CD14-positive monocyte (primary cell): ENCODE data around the gene PLCD3. TPM values are rescaled to one million over a fixed set of nuclear protein-coding genes. Genes with fewer than 3 reads are reported as not detected.

Source experiments
- DNase-seq, 3 donors: peaks; one replicate each; pipeline ENCODE4 v3.0.0-alpha.2; 2011 to 2022
- H2AFZ ChIP-seq: 2 replicates; pipeline ENCODE4 v1.6.0; 2012; ENCODE audit warnings: mild to moderate bottlenecking, low read depth, low read length, inconsistent platforms; ENCODE audit not compliant: insufficient read depth, poor library complexity, severe bottlenecking
- H3K27ac ChIP-seq, 2 donors: 1 replicate in 1 of 2; 2 replicates in 1 of 2; pipeline ENCODE4 v1.5.1; 2012 to 2013; ENCODE audit warnings: low read length in 2 of 2, control low read depth in 1 of 2, inconsistent platforms in 1 of 2, low read depth in 1 of 2, mild to moderate bottlenecking in 1 of 2
- H3K27me3 ChIP-seq, 2 donors: one replicate each; pipeline versions ENCODE4 v1.6.0 to v1.6.1; 2011 to 2013; ENCODE audit warnings: low read length in 2 of 2; ENCODE audit not compliant: control insufficient read depth in 2 of 2, insufficient read depth in 2 of 2
- H3K36me3 ChIP-seq, 2 donors: replicated peaks in 1 of 2; 1 replicate in 1 of 2; 2 replicates in 1 of 2; pipeline versions ENCODE4 v1.5.1 to v1.6.1; 2012 to 2013; ENCODE audit warnings: low read length in 2 of 2, control low read depth in 1 of 2, inconsistent platforms in 1 of 2, mild to moderate bottlenecking in 1 of 2; ENCODE audit not compliant: insufficient read depth in 2 of 2, control insufficient read depth in 1 of 2
- H3K4me1 ChIP-seq, 2 donors: 1 replicate in 1 of 2; 2 replicates in 1 of 2; pipeline versions ENCODE4 v1.5.1 to v1.6.1; 2012 to 2013; ENCODE audit warnings: low read length in 2 of 2, control low read depth in 1 of 2, inconsistent platforms in 1 of 2, mild to moderate bottlenecking in 1 of 2, moderate library complexity in 1 of 2; ENCODE audit not compliant: insufficient read depth in 2 of 2, control insufficient read depth in 1 of 2
- H3K4me2 ChIP-seq: replicated peaks from 2 replicates; pipeline ENCODE3; 2012; ENCODE audit warnings: low read length, moderate library complexity, mild to moderate bottlenecking; ENCODE audit not compliant: poor library complexity, severe bottlenecking; ENCODE audit errors: extremely low read depth
- H3K4me3 ChIP-seq, 3 experiments: fragments of 200-600 bp in 1 of 3; sonication (generic) in 1 of 3; replicated peaks in 1 of 3; 1 replicate in 2 of 3; 2 replicates in 1 of 3; pipeline ENCODE4 v1.5.1; 2011 to 2013; ENCODE audit warnings: low read length in 3 of 3, mild to moderate bottlenecking in 3 of 3, control low read depth in 2 of 3, low read depth in 2 of 3, inconsistent platforms in 1 of 3, moderate library complexity in 1 of 3
- H3K79me2 ChIP-seq: 2 replicates; pipeline ENCODE4 v1.6.0; 2012; ENCODE audit warnings: mild to moderate bottlenecking, control low read depth, inconsistent platforms, low read length, moderate library complexity; ENCODE audit not compliant: insufficient read depth
- H3K9ac ChIP-seq: 2 replicates; pipeline ENCODE4 v1.6.0; 2017; ENCODE audit warnings: low read length, mild to moderate bottlenecking; ENCODE audit not compliant: insufficient read depth, poor library complexity, severe bottlenecking
- H3K9me3 ChIP-seq, 2 donors: replicated peaks in 1 of 2; 1 replicate in 1 of 2; 2 replicates in 1 of 2; pipeline versions ENCODE4 v1.5.1 to v1.6.1; 2012 to 2013; ENCODE audit warnings: low read length in 2 of 2, control low read depth in 1 of 2; ENCODE audit not compliant: control insufficient read depth in 1 of 2, insufficient read depth in 1 of 2
- H4K20me1 ChIP-seq: 2 replicates; pipeline ENCODE4 v1.6.0; 2012; ENCODE audit warnings: mild to moderate bottlenecking, low read length, control low read depth, moderate library complexity; ENCODE audit not compliant: insufficient read depth
- H3K27ac Mint-ChIP-seq, 7 donors: one replicate each; pipeline ENCODE4 v1.8.0; 2020; ENCODE audit warnings: mild to moderate bottlenecking in 7 of 7, mixed read lengths in 7 of 7, moderate library complexity in 6 of 7, inconsistent platforms in 2 of 7
- H3K27me3 Mint-ChIP-seq, 3 donors: one replicate each; pipeline ENCODE4 v1.8.0; 2021 to 2022; ENCODE audit warnings: low read depth in 3 of 3, mild to moderate bottlenecking in 3 of 3, mixed read lengths in 3 of 3, moderate library complexity in 3 of 3, inconsistent platforms in 1 of 3
- H3K36me3 Mint-ChIP-seq, 2 donors: one replicate each; pipeline ENCODE4 v1.8.0; 2020; ENCODE audit warnings: mixed read lengths in 2 of 2, inconsistent platforms in 1 of 2, mild to moderate bottlenecking in 1 of 2
- H3K4me1 Mint-ChIP-seq: one replicate; pipeline ENCODE4 v1.8.0; 2020; ENCODE audit warnings: mild to moderate bottlenecking, mixed read lengths
- H3K4me3 Mint-ChIP-seq, 2 donors: one replicate each; pipeline ENCODE4 v1.8.0; 2020; ENCODE audit warnings: mild to moderate bottlenecking in 2 of 2, mixed read lengths in 2 of 2, moderate library complexity in 1 of 2
- H3K9me3 Mint-ChIP-seq, 7 donors: one replicate each; pipeline ENCODE4 v1.8.0; 2020 to 2022; ENCODE audit warnings: mixed read lengths in 7 of 7, mild to moderate bottlenecking in 6 of 7, moderate library complexity in 6 of 7, inconsistent platforms in 2 of 7
- WGBS: methylation state at CpG from one replicate; pipeline ENCODE4 v1.1.5; 2013; ENCODE audit warnings: missing lambda C conversion rate; ENCODE audit not compliant: insufficient coverage; 5-methylcytosine and 5-hydroxymethylcytosine counted together
- intact Hi-C, 2 donors: fragments of 100-400 bp; cut with micrococcal nuclease; formaldehyde crosslinking; loops; one replicate each; pipeline versions ENCODE4 v1.15.0 to v1.15.1; 2023
- polyA plus RNA-seq, 3 donors: library from polyadenylated mRNA; depleted of rRNA in 1 of 3; unstranded in 2 of 3; stranded (reverse) in 1 of 3; fragments of 300-500 nt in 2 of 3; fragments of >200 nt in 1 of 3; fragmentation: Illumina TruSeq in 2 of 3; gene quantifications; 1 replicate in 2 of 3; 2 replicates in 1 of 3; pipeline ENCODE4 v1.2.3, GENCODE V29; 2012 to 2021
- TF ChIP-seq, protein P1 (sequence below): fragments of 200-600 bp; IDR thresholded peaks from one replicate; pipeline ENCODE4 v1.8.0; 2022; ENCODE audit warnings: antibody characterized with exemption, mild to moderate bottlenecking

Gene PLCD3
- polyA plus RNA-seq, 3 donors = 0.97 to 25.8 (median 2.5) TPM

DNA sequence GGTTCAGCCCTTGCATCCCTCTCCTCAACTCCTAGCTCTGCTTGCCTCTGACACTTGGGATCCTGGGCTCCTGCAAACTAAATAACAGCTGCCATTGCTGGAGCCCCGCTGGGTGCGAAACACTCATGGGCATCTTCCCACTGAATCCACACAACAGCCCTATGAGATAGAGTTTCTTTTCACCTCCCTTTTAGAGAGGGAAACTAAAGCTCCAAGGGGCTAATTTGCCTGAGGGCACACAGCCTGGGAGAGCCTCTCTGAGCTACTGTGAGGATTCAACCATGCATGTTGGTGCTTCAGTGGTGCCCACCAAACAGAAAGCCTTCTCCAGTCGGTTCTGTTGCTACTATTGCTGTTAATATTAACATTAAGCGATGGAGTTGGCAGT is 7.2 kb upstream of the PLCD3 start:
- TF ChIP-seq, protein P1, sequence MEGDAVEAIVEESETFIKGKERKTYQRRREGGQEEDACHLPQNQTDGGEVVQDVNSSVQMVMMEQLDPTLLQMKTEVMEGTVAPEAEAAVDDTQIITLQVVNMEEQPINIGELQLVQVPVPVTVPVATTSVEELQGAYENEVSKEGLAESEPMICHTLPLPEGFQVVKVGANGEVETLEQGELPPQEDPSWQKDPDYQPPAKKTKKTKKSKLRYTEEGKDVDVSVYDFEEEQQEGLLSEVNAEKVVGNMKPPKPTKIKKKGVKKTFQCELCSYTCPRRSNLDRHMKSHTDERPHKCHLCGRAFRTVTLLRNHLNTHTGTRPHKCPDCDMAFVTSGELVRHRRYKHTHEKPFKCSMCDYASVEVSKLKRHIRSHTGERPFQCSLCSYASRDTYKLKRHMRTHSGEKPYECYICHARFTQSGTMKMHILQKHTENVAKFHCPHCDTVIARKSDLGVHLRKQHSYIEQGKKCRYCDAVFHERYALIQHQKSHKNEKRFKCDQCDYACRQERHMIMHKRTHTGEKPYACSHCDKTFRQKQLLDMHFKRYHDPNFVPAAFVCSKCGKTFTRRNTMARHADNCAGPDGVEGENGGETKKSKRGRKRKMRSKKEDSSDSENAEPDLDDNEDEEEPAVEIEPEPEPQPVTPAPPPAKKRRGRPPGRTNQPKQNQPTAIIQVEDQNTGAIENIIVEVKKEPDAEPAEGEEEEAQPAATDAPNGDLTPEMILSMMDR = no peak
- H3K27ac ChIP-seq = no peak overlapping the region
- peaks cover 5% of the 10 kb centered on the region for H3K79me2 ChIP-seq
- Mint-ChIP-seq H3K27ac (peak overlapping the region in 1 of 7 donors; percentile 79), H3K4me1 (peaks cover 19% of the 10 kb centered on the region), H3K36me3 (peaks cover 3 to 14% of the 10 kb centered on the region in 2 donors), H3K4me3 (no peak overlapping the region), H3K9me3 (no peaks in the 10 kb centered on the region), H3K27me3 (peaks cover 0 to 2% (median 0%) of the 10 kb centered on the region in 3 donors)
- intact Hi-C loops = loop anchor here (10.0 kb wide), 2 partner anchors 245 to 365 kb away; no protein-coding TSS in a partner anchor
- no peaks in the 10 kb centered on the region for H3K27me3 ChIP-seq
- no peak overlapping the region for H3K4me2 ChIP-seq
- peaks cover 18 to 25% of the 10 kb centered on the region in 2 donors for H3K4me1 ChIP-seq
- no peak for DNase-seq
- H3K9ac ChIP-seq = no peak overlapping the region
- no peaks in the 10 kb centered on the region for H3K9me3 ChIP-seq
- no CpG with 5 or more reads among the region's 4 CpGs for WGBS
- H3K4me3 ChIP-seq = no peak overlapping the region
- no peaks in the 10 kb centered on the region for H4K20me1 ChIP-seq
- H3K36me3 ChIP-seq = peaks cover 0 to 6% of the 10 kb centered on the region in 2 donors
- no peak overlapping the region for H2AFZ ChIP-seq

DNA sequence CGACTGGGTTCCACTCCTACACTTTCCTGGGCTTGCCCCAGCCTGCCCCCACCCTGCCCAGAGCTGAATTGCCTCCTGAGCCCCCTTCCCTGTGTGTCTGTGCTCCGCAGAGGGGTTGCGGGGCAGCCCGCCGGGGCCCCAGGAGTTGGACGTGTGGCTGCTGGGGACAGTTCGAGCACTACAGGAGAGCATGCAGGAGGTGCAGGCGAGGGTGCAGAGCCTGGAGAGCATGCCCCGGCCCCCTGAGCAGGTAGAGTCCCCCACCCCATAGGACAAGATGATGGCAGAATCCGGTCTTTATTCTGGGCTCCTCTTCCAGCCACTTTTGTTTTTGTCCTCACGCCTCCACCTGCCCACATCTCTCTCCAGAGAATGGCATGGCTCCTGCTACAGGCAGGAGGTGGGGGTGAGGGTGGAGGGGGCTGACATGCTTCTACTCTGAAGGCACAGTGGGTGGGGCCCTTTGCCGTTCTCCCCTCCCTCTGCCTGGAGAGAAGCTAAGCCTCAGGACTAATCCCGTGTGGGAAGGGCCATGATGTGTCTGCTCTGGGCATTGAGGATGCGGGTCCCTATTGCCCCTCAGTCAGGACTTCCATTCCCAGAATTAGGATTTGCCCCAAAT is 6.7 kb upstream of the PLCD3 start:
- no peaks in the 10 kb centered on the region for H3K27me3 ChIP-seq
- Mint-ChIP-seq H3K27ac (peak overlapping the region in 1 of 7 donors; percentile 79), H3K4me1 (peaks cover 18% of the 10 kb centered on the region), H3K4me3 (no peak overlapping the region), H3K36me3 (peaks cover 3 to 14% of the 10 kb centered on the region in 2 donors), H3K27me3 (peaks cover 0 to 2% (median 0%) of the 10 kb centered on the region in 3 donors), H3K9me3 (no peaks in the 10 kb centered on the region)
- 96% methylated on average over 7 of the region's 14 CpGs for WGBS
- intact Hi-C loops = loop anchor here (10.0 kb wide), 2 partner anchors 246 to 364 kb away; no protein-coding TSS in a partner anchor
- H3K4me1 ChIP-seq = peaks cover 15 to 20% of the 10 kb centered on the region in 2 donors
- TF ChIP-seq, protein P1 = no peak
- peaks cover 0 to 6% of the 10 kb centered on the region in 2 donors for H3K36me3 ChIP-seq
- H3K9me3 ChIP-seq = no peaks in the 10 kb centered on the region
- H4K20me1 ChIP-seq = no peaks in the 10 kb centered on the region
- no peak overlapping the region for H3K4me3 ChIP-seq
- no peak overlapping the region for H3K4me2 ChIP-seq
- no peak overlapping the region for H2AFZ ChIP-seq
- no peak for DNase-seq
- H3K27ac ChIP-seq = no peak overlapping the region
- H3K79me2 ChIP-seq = peaks cover 5% of the 10 kb centered on the region
- H3K9ac ChIP-seq = no peak overlapping the region
